HL-60 (cell line): ENCODE data around the gene DTYMK.

ENCODE experiments used
- DNase-seq, 2 experiments: peaks; one replicate each; pipeline ENCODE4 v3.0.0-alpha.2; 2010 to 2020; ENCODE audit warnings: low read depth in 1 of 2, low spot score in 1 of 2
- H3K27ac ChIP-seq: fragments of 250-450 bp; sonication (Bioruptor Pico); replicated peaks from 2 replicates; pipeline ENCODE4 v1.5.1; 2020; ENCODE audit warnings: mild to moderate bottlenecking, moderate library complexity
- H3K27me3 ChIP-seq: fragments of 250-450 bp; sonication (Bioruptor Pico); 2 replicates; pipeline ENCODE4 v1.5.1; 2021; ENCODE audit warnings: mild to moderate bottlenecking, moderate library complexity; ENCODE audit not compliant: insufficient read depth, poor library complexity, severe bottlenecking
- H3K4me3 ChIP-seq: replicated peaks from 2 replicates; pipeline ENCODE4 v1.5.1; 2011; ENCODE audit warnings: mild to moderate bottlenecking, control low read depth, low read length; ENCODE audit not compliant: insufficient read depth
- GABPA ChIP-seq: IDR thresholded peaks from 2 replicates; pipeline ENCODE4 v1.6.1; 2012; ENCODE audit warnings: low read depth
- POLR2AphosphoS5 ChIP-seq: IDR thresholded peaks from 2 replicates; pipeline ENCODE4 v1.6.1; 2012; ENCODE audit warnings: low read depth
- REST ChIP-seq: IDR thresholded peaks from 2 replicates; pipeline ENCODE4 v1.6.1; 2012; ENCODE audit warnings: low read depth; ENCODE audit not compliant: insufficient replicate concordance
- SPI1 ChIP-seq: IDR thresholded peaks from 2 replicates; pipeline ENCODE4 v1.6.1; 2012; ENCODE audit warnings: low read depth, mild to moderate bottlenecking, borderline replicate concordance
- TF ChIP-seq, protein P1 (sequence below): IDR thresholded peaks from one replicate; pipeline ENCODE4 v1.5.1; 2011; ENCODE audit warnings: low read length, control low read depth, inconsistent platforms; ENCODE audit not compliant: insufficient read depth

Gene DTYMK

GRCh38 chr2:241720560-241720959 lies 33.9 kb upstream of the DTYMK start:
- DNase-seq = no peak
- TF ChIP-seq, protein P1, sequence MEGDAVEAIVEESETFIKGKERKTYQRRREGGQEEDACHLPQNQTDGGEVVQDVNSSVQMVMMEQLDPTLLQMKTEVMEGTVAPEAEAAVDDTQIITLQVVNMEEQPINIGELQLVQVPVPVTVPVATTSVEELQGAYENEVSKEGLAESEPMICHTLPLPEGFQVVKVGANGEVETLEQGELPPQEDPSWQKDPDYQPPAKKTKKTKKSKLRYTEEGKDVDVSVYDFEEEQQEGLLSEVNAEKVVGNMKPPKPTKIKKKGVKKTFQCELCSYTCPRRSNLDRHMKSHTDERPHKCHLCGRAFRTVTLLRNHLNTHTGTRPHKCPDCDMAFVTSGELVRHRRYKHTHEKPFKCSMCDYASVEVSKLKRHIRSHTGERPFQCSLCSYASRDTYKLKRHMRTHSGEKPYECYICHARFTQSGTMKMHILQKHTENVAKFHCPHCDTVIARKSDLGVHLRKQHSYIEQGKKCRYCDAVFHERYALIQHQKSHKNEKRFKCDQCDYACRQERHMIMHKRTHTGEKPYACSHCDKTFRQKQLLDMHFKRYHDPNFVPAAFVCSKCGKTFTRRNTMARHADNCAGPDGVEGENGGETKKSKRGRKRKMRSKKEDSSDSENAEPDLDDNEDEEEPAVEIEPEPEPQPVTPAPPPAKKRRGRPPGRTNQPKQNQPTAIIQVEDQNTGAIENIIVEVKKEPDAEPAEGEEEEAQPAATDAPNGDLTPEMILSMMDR = no peak
- TF ChIP-seq POLR2AphosphoS5 (no peak), SPI1 (no peak), GABPA (no peak), REST (no peak)
- H3K4me3 ChIP-seq = no peak overlapping the region
- no peak overlapping the region for H3K27ac ChIP-seq
- H3K27me3 ChIP-seq = no peaks in the 10 kb centered on the region

- no peak overlapping the region for H3K27ac ChIP-seq
- TF ChIP-seq SPI1 (no peak), POLR2AphosphoS5 (no peak), GABPA (no peak), REST (no peak)
- TF ChIP-seq, protein P1 = no peak
- no peak for DNase-seq
- no peaks in the 10 kb centered on the region for H3K27me3 ChIP-seq
- no peak overlapping the region for H3K4me3 ChIP-seq
Measured at GRCh38 chr2:241720099-241720498, 33.5 kb upstream of the DTYMK start.

GRCh38 chr2:241719093-241719492 lies 32.5 kb upstream of the DTYMK start:
- Histone ChIP-seq H3K27ac (no peak overlapping the region), H3K27me3 (no peaks in the 10 kb centered on the region), H3K4me3 (no peak overlapping the region)
- no peak for TF ChIP-seq REST
- no peak for TF ChIP-seq POLR2AphosphoS5
- no peak for TF ChIP-seq GABPA
- no peak for TF ChIP-seq SPI1
- TF ChIP-seq, protein P1 = no peak
- no peak for DNase-seq
